ENCODE data around the gene CEP63. TPM values are rescaled to one million over a fixed set of nuclear protein-coding genes. Genes with fewer than 3 reads are reported as not detected.
"Not testable (repeated sequence)": the region's sequence is repeated elsewhere in the genome, so short reads cannot be mapped to it uniquely, and the experiment has no call there.

Gene CEP63
- total RNA-seq, 4 donors from 2014 or later = 16.7 to 26.2 (median 22.6) TPM

DNA sequence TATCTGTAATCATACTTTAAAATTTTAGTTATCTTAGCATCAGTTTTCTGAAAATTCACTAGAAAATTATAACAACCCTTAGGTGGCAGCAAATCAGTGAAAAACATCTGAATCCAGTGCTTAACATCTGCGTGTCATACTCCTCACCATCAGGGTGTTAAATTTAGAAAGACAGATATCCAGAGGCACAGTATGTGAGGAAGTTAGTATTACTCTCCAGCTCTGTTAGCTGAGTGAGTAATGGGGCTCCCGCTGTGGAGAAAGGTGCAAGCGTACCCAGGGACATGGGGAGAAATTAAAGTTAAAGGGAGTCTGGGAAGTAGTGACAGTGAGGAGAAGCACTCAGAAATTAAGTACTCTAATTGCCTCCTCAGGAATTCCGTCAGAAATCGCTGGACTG is 50.9 kb downstream of the CEP63 start:
- Histone ChIP-seq H3K4me3 (no peak overlapping the region), H3K4me1 (no peaks in the 10 kb centered on the region), H3K27me3 (no peaks in the 10 kb centered on the region), H3K9me3 (no peaks in the 10 kb centered on the region), H3K36me3 (peaks cover 9 to 61% (median 24%) of the 10 kb centered on the region in 4 donors), H3K27ac (replicated peaks in 1 of 4) (no peak overlapping the region)
- WGBS = 96% methylated on average over 5 of the region's 5 CpGs
- TF ChIP-seq EP300 (IDR thresholded peaks at IDR 0.05) (no peak), POLR2AphosphoS5 (IDR thresholded peaks at IDR 0.05) (no peak), CTCF (IDR thresholded peaks at IDR 0.05) (no peak), POLR2A (IDR thresholded peaks at IDR 0.05; ENCODE audit: low read depth) (no peak)
- intact Hi-C loops (cut with DNase I) = no loop called here
- no peak for DNase-seq (ENCODE audit: extremely low spot score)

DNA sequence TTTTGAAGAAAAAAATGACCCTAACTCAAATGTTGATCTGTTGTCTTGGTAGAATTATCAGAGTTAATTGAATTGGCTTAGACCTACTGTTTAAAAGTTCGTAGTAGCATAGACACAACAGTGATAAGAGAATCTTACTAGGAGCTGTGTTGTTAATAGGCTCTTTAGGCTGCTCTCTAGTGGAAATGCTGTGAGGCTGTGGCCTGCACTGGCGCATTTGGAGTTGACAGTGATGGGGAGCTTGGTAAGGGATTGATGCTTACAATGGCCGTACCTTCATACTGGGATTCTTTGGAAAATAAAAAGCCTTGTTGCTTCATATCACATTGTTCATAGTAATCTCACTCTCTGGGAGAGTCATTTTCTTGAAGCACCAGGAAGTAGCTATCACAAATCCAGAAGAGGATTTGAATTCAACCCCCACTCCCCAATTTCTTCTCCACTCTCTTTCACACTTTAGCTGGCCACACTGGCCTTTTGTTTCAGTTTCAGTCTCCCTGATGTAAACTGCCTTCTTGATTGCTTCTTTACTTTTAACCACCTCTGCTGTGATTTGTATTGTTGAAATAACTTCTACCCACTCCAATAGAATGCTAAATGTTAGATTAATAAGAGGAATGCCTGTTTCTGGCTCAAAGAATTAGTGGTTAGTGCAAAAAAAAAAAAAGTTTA is 56.6 kb downstream of the CEP63 start:
- TF ChIP-seq POLR2A (IDR thresholded peaks at IDR 0.05; ENCODE audit: low read depth) (no peak), CTCF (IDR thresholded peaks at IDR 0.05) (no peak), POLR2AphosphoS5 (IDR thresholded peaks at IDR 0.05) (no peak), EP300 (IDR thresholded peaks at IDR 0.05) (no peak)
- no peaks in the 10 kb centered on the region for H3K27me3 ChIP-seq
- no peak overlapping the region for H3K4me3 ChIP-seq
- no peaks in the 10 kb centered on the region for H3K4me1 ChIP-seq
- whole genome bisulfite sequencing = 61% methylated on average over 3 of the region's 3 CpGs
- H3K36me3 ChIP-seq = peaks cover 13 to 49% (median 28%) of the 10 kb centered on the region in 4 donors
- intact Hi-C loops (cut with DNase I) = no loop called here
- no peak overlapping the region for H3K27ac ChIP-seq (replicated peaks in 1 of 4)
- no peak for DNase-seq (ENCODE audit: extremely low spot score)
- no peaks in the 10 kb centered on the region for H3K9me3 ChIP-seq

- WGBS = 82% methylated on average over 3 of the region's 3 CpGs
- H3K9me3 ChIP-seq = no peaks in the 10 kb centered on the region
- H3K4me3 ChIP-seq = no peak overlapping the region
- no peaks in the 10 kb centered on the region for H3K4me1 ChIP-seq
- intact Hi-C loops (cut with DNase I) = no loop called here
- H3K36me3 ChIP-seq = peaks cover 10 to 49% (median 31%) of the 10 kb centered on the region in 4 donors
- no peak overlapping the region for H3K27ac ChIP-seq (replicated peaks in 1 of 4)
- H3K27me3 ChIP-seq = no peaks in the 10 kb centered on the region
- no peak for TF ChIP-seq POLR2A (IDR thresholded peaks at IDR 0.05; ENCODE audit: low read depth)
- TF ChIP-seq POLR2AphosphoS5 (IDR thresholded peaks at IDR 0.05) = no peak
- DNase-seq (ENCODE audit: extremely low spot score) = no peak
These were observed 57.3 kb downstream of the CEP63 start for GRCh38 chr3:134543113-134543512.

GRCh38 chr3:134544316-134544715 is 58.5 kb downstream of the CEP63 start:
- 79% methylated on average over 2 of the region's 2 CpGs for WGBS
- Histone ChIP-seq H3K4me1 (no peaks in the 10 kb centered on the region), H3K27ac (replicated peaks in 1 of 4) (no peak overlapping the region), H3K4me3 (no peak overlapping the region), H3K9me3 (no peaks in the 10 kb centered on the region), H3K27me3 (no peaks in the 10 kb centered on the region), H3K36me3 (peaks cover 10 to 54% (median 33%) of the 10 kb centered on the region in 4 donors)
- DNase-seq (ENCODE audit: extremely low spot score) = no peak
- intact Hi-C loops (cut with DNase I) = no loop called here
- TF ChIP-seq POLR2A (IDR thresholded peaks at IDR 0.05; ENCODE audit: low read depth) = no peak

- DNase-seq (ENCODE audit: extremely low spot score); H3K27ac ChIP-seq (replicated peaks in 1 of 4); H3K9me3 ChIP-seq; H3K27me3 ChIP-seq; intact Hi-C loops (cut with DNase I); H3K4me1 ChIP-seq; H3K4me3 ChIP-seq: not testable (repeated sequence)
- peaks cover 10 to 58% (median 35%) of the 10 kb centered on the region in 4 donors for H3K36me3 ChIP-seq
- WGBS = 88% methylated on average over 12 of the region's 12 CpGs
These were observed 58.9 kb downstream of the CEP63 start for GRCh38 chr3:134544783-134545182.

GRCh38 chr3:134545818-134546217 is 60.0 kb downstream of the CEP63 start:
- TF ChIP-seq POLR2A (IDR thresholded peaks at IDR 0.05; ENCODE audit: low read depth) (no peak), EP300 (IDR thresholded peaks at IDR 0.05) (no peak)
- WGBS = 91% methylated on average over 2 of the region's 2 CpGs
- no peaks in the 10 kb centered on the region for H3K4me1 ChIP-seq
- H3K4me3 ChIP-seq = no peak overlapping the region
- no peak overlapping the region for H3K27ac ChIP-seq (replicated peaks in 1 of 4)
- no peaks in the 10 kb centered on the region for H3K9me3 ChIP-seq
- DNase-seq (ENCODE audit: extremely low spot score) = no peak
- no peaks in the 10 kb centered on the region for H3K27me3 ChIP-seq
- intact Hi-C loops (cut with DNase I) = no loop called here
- H3K36me3 ChIP-seq = peaks cover 12 to 64% (median 45%) of the 10 kb centered on the region in 4 donors

- TF ChIP-seq POLR2AphosphoS5 (IDR thresholded peaks at IDR 0.05) = no peak
- TF ChIP-seq POLR2A (IDR thresholded peaks at IDR 0.05; ENCODE audit: low read depth) = no peak
- no peak for TF ChIP-seq EP300 (IDR thresholded peaks at IDR 0.05)
- TF ChIP-seq CTCF (IDR thresholded peaks at IDR 0.05) = no peak
- DNase-seq (ENCODE audit: extremely low spot score) = no peak
- H3K4me3 ChIP-seq = no peak overlapping the region
- no peaks in the 10 kb centered on the region for H3K9me3 ChIP-seq
- peaks cover 20 to 60% (median 45%) of the 10 kb centered on the region in 4 donors for H3K36me3 ChIP-seq
- H3K27me3 ChIP-seq = no peaks in the 10 kb centered on the region
- no peaks in the 10 kb centered on the region for H3K4me1 ChIP-seq
- intact Hi-C loops (cut with DNase I) = no loop called here
- no peak overlapping the region for H3K27ac ChIP-seq (replicated peaks in 1 of 4)
These were observed 66.9 kb downstream of the CEP63 start for GRCh38 chr3:134552784-134553183.
